Activated CD4-positive, alpha-beta T cell treated with anti-CD3 and anti-CD28 coated beads for 4 hours (primary cell): ENCODE data around the gene GREM2.

Source experiments
- DNase-seq, 2 donors: peaks; one replicate each; pipeline ENCODE4 v3.0.0-alpha.2; 2020

GREM2 gene

GRCh38 chr1:240553351-240553750, 58.6 kb downstream of the GREM2 start:
- no peak for DNase-seq

GRCh38 chr1:240539769-240540414, 72.1 kb downstream of the GREM2 start:
- no peak for DNase-seq

- no peak for DNase-seq
Measured at GRCh38 chr1:240538776-240539430, 73.1 kb downstream of the GREM2 start.

DNA sequence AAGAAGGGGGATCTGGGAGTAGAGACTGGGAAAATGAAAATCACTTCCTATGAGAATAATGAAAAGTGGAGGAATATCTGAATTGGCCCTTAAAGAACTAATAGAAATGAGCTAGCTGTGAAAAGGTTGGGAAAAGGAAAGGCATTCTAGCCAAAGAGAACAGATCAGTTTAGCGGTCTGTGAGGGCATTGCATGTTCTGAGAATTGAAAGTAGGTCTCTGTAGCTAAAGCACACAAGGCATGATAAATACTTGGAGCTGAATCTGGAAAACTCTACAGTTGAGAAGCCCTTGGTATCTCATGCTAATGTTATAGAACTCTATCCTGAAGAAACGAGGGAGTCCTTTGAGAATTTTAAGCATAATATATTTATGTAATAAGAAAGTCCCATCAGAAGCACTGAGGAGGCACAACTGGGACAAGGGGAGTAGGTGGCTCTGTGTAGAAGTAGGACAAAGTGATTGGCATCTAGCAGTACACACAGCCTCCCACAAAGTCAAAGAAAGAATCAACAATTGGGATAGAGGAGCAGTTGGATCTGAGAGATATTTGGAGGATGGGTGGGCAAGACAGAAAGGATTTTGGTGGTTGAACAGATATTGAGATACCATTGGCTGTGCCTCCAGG, 78.7 kb downstream of the GREM2 start:
- no peak for DNase-seq

DNA sequence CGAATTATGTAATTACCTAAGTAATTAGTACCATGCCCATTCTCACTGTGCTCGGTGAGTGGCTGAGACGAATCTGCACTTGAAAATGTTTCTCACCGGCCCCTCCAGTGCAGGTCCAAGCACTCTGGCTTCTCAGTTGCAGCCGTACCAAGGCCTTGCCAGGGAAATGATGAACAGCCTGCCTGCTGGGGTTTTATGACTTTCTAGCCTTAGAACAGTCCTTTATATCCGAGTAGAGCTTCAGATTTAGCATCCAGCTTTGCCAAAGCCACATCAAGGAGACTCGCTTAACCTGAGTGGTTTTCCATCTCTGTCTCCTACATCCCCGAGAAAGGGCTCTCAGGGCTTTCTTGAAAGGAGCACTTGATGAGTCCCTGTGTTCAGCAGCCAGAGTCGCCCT, 83.4 kb downstream of the GREM2 start:
- DNase-seq: no peak

DNA sequence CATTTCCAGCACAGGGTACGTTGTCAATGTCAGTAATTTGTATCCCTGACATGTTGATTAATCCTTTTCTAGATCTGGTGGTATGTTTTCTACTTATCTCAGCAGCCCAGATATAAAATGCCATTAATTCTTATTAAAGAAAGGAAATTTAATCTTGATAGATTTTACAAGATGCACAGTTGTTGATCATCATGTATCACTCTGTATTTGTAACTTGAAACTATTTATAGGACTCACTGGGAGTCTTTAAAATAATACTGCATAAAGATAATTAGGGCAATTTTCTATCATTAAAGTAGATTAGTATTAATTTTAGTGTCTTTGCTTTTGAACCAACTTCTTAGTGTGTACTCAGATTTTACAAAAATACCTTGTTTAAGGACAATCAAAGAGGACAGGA, 84.9 kb downstream of the GREM2 start:
- no peak for DNase-seq

- DNase-seq: no peak
Measured at GRCh38 chr1:240526312-240526711, 85.6 kb downstream of the GREM2 start.

- no peak for DNase-seq
Measured at GRCh38 chr1:240524356-240525069, 87.4 kb downstream of the GREM2 start.

- DNase-seq: no peak
Measured at GRCh38 chr1:240522122-240522822, 89.7 kb downstream of the GREM2 start.

DNA sequence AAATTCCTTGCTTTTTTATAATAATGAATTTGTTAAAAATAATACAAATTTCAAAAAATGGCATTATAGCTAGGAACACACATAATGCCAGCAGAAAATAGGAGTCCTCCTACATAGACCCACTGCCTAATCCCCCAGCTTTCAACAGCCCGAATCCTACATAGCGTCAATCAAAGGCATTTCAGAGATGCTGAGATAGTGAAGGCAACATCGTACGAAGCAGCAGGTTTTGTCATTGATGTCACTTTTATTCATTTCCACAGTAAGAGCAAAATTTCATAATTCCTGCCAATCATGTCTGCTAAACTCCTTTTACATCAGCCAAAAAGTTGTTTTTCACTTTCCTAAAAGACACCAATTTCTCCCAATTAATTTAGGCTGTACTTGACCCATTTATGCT, 94.1 kb downstream of the GREM2 start:
- no peak for DNase-seq

DNA sequence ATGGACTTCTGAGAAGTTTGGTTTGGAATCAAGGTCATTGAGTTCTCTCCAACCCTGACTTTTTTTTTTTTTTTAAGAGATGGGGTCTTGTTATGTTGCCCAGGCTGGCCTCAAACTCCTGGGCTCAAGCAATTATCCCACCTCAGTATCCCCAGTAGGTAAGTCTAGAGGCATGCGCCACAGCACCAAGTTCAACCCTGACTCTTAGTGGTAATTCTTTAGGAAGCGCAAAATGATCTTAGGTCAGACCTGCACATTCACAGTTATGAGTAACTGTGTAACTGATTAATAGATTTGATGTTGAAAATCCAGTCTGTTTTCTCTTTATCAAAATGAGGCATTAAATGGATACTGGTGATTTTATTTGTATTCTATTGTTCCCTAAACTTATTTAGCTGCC, 95.9 kb downstream of the GREM2 start:
- DNase-seq: no peak

- DNase-seq: no peak
Measured at GRCh38 chr1:240515505-240515904, 96.5 kb downstream of the GREM2 start.

GRCh38 chr1:240511789-240512188, 100.2 kb downstream of the GREM2 start:
- DNase-seq: no peak

DNA sequence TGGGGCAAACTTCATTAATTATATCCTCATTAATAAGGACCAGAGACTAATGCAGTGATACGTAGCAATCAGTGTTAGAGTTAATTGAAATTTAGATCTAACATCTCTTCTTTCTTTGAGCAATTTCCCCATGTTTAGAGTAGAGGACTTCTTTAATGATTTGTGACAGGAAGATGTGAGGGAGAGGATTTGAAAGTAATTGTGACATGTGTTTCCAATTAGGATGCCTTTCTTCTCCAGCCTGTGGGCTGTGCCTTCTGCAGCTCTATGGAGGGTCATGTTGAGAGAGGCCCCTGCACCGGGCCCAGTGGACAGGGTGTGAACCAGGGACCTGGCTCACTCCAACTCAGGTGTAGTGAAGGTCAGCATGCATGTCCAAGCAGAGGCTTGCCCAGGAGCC, 103.0 kb downstream of the GREM2 start:
- DNase-seq: no peak

- DNase-seq: no peak
Measured at GRCh38 chr1:240508201-240508600, 103.8 kb downstream of the GREM2 start.

GRCh38 chr1:240506176-240506575, 105.8 kb downstream of the GREM2 start:
- no peak for DNase-seq

- no peak for DNase-seq
Measured at GRCh38 chr1:240503558-240503957, 108.4 kb downstream of the GREM2 start.

- no peak for DNase-seq
Measured at GRCh38 chr1:240503036-240503435, 108.9 kb downstream of the GREM2 start.

- no peak for DNase-seq
Measured at GRCh38 chr1:240501115-240501514, 110.8 kb downstream of the GREM2 start.

GRCh38 chr1:240500647-240501046, 111.3 kb downstream of the GREM2 start:
- DNase-seq: no peak

DNA sequence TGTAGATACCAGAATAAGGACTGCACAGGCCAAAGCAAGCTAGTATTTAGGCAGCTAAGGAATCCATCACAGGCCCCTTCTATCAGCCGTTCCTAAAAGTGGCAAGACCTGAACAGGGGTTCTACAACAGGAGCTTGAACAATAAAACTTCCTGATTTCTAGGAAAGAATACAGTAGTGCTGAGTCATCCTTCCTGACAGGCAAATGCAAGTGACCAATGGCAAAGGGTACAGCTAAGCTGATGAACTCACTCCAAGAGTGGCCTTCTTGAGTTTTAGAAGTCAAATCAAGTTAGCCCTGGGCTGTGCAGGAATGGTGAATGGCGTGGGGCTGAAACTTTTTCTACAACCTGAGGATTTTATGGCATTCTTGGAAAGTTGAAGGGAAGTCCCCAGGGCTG, 112.9 kb downstream of the GREM2 start:
- DNase-seq: no peak

DNA sequence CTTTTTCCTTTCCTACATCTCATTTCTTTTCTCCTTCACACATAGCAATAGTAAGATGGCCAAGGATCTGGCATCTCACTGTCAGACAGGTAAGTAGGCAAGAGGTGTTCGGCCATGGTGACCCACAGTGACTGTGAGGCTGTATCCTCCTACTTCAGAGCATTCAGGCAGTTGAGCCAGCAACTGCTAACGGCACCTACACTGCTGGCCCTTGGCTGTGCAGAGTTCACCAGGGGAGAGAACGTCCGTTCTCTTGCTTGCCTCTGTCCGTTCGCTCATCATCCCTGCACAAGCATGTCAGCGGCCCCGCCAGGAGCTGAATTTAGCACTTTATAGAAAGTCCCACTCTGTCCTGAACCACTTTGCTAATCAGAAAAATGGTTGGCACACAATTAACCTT, 113.6 kb downstream of the GREM2 start:
- DNase-seq: no peak

DNA sequence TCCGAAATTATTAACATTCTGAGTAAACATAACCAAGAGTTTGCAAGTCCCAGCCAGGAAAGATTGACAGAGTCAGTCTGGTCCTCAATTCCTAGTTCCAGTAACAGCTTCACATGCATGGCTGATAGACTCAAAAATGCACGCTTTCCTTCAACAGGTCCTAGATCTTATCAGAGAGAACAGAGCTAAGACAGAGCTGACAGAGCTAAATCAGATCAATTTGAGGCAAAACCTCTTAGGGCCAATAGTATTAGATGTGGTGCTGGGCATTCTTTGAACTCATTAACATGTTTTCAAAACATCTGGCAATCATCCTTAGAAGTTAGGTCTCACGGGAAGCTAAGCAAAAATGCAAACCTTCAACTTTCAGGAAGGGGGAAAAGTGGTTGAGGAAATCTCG, 114.0 kb downstream of the GREM2 start:
- no peak for DNase-seq
